NCI-H2196 treated with DMSO at 0.1 percent for 48 hours (cell line): ENCODE results near the gene GAS6.

Experiments used
- DNase-seq: peaks from one replicate; lab custom pipeline; 2025; ENCODE audit not compliant: unreplicated experiment; lab: John Stamatoyannopoulos, UW

GAS6 gene

GRCh38 chr13:113822956-113823744, 40.7 kb downstream of the GAS6 start:
- DNase-seq, result no peak

DNA sequence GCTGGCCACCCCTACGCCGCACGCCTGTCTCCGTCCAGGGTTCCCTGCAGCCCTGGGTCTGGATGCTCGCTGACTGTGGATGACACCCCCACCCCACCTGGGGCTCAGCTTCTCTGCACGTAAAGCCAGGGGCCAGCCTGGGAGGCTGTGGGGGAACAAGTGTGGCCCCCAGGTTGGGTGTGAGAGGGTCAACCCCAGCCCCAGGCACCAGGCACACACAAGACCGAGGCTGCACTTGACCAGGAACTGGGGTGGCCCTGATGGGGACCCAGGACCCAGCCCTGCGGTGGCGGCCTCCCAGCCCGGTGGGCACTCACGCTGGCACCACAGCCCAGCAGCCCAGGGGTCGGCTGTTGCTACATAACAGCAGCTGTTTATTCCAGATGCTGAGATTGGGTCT, 41.6 kb downstream of the GAS6 start:
- no peak for DNase-seq

DNA sequence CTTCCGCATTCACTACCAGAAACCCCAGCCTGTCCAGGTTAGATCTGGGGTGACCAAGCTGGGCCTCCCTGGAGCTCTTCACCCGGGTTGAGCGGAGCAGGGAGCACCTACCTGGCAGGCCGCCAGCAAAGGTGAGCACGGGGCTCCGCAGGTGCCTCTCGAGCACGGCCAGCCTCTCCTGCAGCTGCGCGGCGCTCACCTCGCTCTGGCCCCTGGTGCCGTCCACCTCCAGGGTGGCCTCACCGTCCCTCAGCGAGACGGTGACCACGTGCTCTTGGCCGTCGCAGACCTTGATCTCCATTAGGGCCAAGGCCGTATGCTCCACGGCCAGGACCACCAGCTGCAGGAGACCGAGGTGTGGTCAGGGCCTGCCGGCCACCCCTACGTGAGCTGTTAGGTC, 42.0 kb downstream of the GAS6 start:
- DNase-seq, result no peak

DNA sequence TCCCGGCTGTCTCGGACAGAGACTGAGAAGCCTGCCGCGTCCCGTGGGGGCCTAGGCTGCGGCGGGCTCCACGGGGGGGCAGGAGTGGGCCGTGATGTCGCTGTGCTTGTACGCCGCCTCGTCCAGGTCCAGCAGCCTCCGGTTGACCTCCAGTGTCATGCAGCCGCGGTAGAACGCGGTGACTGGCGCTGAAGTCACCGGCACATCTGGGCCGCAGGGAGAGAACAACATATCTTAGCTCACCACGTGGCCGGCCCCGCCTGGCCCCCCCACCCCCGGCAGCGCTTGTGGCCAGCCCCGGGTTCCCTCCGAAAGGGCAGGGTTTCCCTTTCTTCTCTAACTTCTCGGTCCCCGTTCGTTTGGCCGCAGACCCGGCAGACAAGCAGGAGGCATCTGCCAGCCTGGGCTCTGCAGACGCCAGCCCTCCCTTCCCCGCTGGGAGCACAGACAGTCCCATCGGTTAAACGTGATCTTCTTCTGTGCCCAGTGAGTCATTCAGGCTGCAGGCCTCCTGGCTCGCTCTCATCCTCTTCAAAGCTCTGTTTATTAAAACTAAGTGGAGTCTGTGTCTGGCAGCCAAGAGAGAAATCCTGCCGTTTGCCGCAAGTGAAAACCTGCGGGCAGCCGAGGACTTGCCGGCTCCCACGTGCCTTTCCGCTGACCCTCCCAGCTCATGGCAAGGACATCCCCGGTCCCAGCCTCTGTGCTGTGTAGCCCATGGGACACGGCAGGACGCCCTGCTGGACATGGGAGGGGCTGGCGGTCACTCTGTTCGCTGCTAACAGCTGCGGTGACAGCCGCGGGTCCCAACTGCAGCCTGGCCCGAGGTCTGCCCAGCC, 42.8 kb downstream of the GAS6 start:
- DNase-seq, result peak; percentile 71

DNA sequence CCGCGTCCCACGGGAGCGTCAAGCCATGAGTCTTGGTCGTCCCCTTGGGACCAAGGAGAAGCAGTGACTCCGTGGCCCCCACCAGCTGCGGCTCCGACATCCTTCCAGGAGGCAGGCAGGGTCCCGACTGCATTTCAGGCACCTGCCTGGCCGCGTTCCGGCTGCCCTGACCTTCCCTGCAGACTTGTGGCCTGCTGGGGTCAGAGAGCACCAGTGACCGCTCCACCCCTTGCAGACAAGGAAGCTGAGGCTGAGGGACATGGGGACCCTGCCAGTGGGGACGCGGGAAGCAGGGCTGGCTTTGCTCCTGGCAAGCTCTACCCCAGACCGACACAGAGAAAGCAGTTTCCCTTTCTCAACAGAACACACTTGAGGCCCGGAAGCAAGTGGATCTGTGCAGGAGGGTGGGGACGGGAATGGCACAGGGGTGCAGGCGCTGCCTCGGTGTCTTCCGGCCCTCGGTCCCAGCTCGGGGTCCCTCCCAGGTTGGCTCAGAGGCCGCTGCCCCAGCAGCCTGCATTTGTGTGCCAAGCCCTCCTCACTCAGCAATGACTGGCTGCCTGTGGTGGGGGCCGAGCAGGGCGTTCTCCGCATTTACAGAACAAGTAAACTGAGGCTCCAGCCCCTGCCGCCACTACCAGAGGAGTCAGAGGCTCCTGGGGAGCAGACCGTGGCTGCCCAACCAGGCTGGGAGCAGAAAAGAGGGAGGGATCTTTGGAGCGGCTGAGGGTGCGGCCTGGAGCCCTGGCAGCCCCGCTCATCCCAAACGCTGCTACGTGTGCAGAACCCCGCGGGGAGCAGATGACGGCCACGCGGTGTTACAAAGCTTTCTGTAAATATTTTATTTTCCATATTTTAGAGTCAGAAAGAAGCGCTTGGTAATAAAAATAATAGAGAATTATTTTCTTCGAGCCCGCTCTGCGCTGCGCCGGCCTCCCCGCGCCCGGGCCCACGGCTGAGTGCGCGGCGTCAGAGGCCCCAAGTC, 43.9 kb downstream of the GAS6 start:
- no peak for DNase-seq

- DNase-seq, result no peak
These were observed 44.5 kb downstream of the GAS6 start for GRCh38 chr13:113819341-113819730.

- DNase-seq, result no peak
These were observed 45.1 kb downstream of the GAS6 start for GRCh38 chr13:113818700-113819295.

GRCh38 chr13:113817860-113818691, 45.8 kb downstream of the GAS6 start:
- no peak for DNase-seq

- peak; percentile 67 for DNase-seq
These were observed 46.7 kb downstream of the GAS6 start for GRCh38 chr13:113816946-113817859.

- no peak for DNase-seq
These were observed 47.5 kb downstream of the GAS6 start for GRCh38 chr13:113816254-113816929.

- no peak for DNase-seq
These were observed 48.5 kb downstream of the GAS6 start for GRCh38 chr13:113815151-113816058.

- DNase-seq, result no peak
These were observed 49.4 kb downstream of the GAS6 start for GRCh38 chr13:113814435-113814821.

DNA sequence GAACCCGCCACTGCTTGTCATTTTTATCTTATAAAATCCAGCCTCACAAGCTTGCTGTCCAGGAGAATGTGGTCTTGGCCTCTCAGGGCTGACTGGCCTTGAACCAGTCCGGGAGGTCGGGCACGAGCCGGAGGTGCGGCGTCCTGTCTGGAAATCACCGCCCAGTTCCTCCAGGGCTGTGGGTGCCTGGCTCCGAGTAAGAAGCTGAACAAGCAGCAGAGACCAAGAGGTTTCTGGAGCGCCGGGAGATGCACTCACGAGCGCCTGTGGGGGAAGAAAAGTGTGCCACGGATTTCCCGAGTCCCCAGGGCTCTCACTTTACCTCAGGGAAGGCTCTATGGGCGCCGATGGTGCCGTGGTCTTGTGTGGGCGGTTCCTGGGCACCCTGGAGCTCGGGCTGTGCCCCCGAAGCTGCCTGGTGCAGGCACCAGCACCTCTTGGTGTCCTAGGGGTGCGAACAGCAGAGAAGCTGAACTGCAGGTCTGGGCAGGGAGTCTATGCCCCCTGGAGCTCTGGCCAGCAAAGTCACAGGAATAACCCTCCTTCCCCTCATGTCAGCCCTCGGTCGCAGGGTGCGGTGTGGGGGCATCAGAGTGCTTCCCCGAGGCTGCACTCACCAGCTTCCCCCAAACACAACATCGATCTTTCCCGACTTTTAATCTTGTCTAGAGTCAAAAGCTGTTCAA, 50.0 kb downstream of the GAS6 start:
- no peak for DNase-seq

GRCh38 chr13:113813070-113813748, 50.7 kb downstream of the GAS6 start:
- no peak for DNase-seq

GRCh38 chr13:113812178-113813040, 51.5 kb downstream of the GAS6 start:
- no peak for DNase-seq
